ENCODE measurements around the gene NBEA.

NBEA gene

GRCh38 chr13:35225159-35225558, 283.1 kb downstream of the NBEA start:
- peaks cover 14% of the 10 kb centered on the region for H3K4me1 ChIP-seq (ENCODE audit: control insufficient read depth, insufficient read depth, low read length)
- peak overlapping the region; percentile 57 for H3K27ac ChIP-seq (ENCODE audit: low read depth, low read length)
- H3K9me3 ChIP-seq (ENCODE audit: control insufficient read depth, insufficient read depth, low read length), result no peaks in the 10 kb centered on the region
- H3K4me3 ChIP-seq (ENCODE audit: low read depth, low read length), result no peak overlapping the region
- H3K36me3 ChIP-seq (ENCODE audit: control insufficient read depth, insufficient read depth, low read length), result no peaks in the 10 kb centered on the region
- 0 out of 2 replicates have a peak overlapping the region, but pooled peaks have one; percentile 1 for H3K9ac ChIP-seq (ENCODE audit: low read depth, low read length)
- no peaks in the 10 kb centered on the region for H3K27me3 ChIP-seq (ENCODE audit: control insufficient read depth, insufficient read depth, low read length)

GRCh38 chr13:35225582-35225981, 283.5 kb downstream of the NBEA start:
- Histone ChIP-seq H3K4me1 (ENCODE audit: control insufficient read depth, insufficient read depth, low read length) (peaks cover 14% of the 10 kb centered on the region), H3K27me3 (ENCODE audit: control insufficient read depth, insufficient read depth, low read length) (no peaks in the 10 kb centered on the region), H3K9ac (ENCODE audit: low read depth, low read length) (no peak overlapping the region), H3K27ac (ENCODE audit: low read depth, low read length) (peak overlapping the region; percentile 57), H3K36me3 (ENCODE audit: control insufficient read depth, insufficient read depth, low read length) (no peaks in the 10 kb centered on the region), H3K4me3 (ENCODE audit: low read depth, low read length) (no peak overlapping the region), H3K9me3 (ENCODE audit: control insufficient read depth, insufficient read depth, low read length) (no peaks in the 10 kb centered on the region)

- H3K27ac ChIP-seq (ENCODE audit: low read depth, low read length), result no peak overlapping the region
- no peaks in the 10 kb centered on the region for H3K27me3 ChIP-seq (ENCODE audit: control insufficient read depth, insufficient read depth, low read length)
- H3K4me3 ChIP-seq (ENCODE audit: low read depth, low read length), result no peak overlapping the region
- H3K36me3 ChIP-seq (ENCODE audit: control insufficient read depth, insufficient read depth, low read length), result no peaks in the 10 kb centered on the region
- H3K9ac ChIP-seq (ENCODE audit: low read depth, low read length), result no peak overlapping the region
- peaks cover 17% of the 10 kb centered on the region for H3K4me1 ChIP-seq (ENCODE audit: control insufficient read depth, insufficient read depth, low read length)
- H3K9me3 ChIP-seq (ENCODE audit: control insufficient read depth, insufficient read depth, low read length), result no peaks in the 10 kb centered on the region
Measured at GRCh38 chr13:35228536-35228935, 286.5 kb downstream of the NBEA start.

- no peak overlapping the region for H3K27ac ChIP-seq (ENCODE audit: low read depth, low read length)
- no peak overlapping the region for H3K9ac ChIP-seq (ENCODE audit: low read depth, low read length)
- H3K9me3 ChIP-seq (ENCODE audit: control insufficient read depth, insufficient read depth, low read length), result no peaks in the 10 kb centered on the region
- H3K36me3 ChIP-seq (ENCODE audit: control insufficient read depth, insufficient read depth, low read length), result peaks cover 4% of the 10 kb centered on the region; the same call in 1 of the 2 replicates
- no peak overlapping the region for H3K4me3 ChIP-seq (ENCODE audit: low read depth, low read length)
- no peaks in the 10 kb centered on the region for H3K27me3 ChIP-seq (ENCODE audit: control insufficient read depth, insufficient read depth, low read length)
- H3K4me1 ChIP-seq (ENCODE audit: control insufficient read depth, insufficient read depth, low read length), result peaks cover 3% of the 10 kb centered on the region; the same call in 1 of the 2 replicates
Measured at GRCh38 chr13:35231426-35231825, 289.4 kb downstream of the NBEA start.

- peaks cover 4% of the 10 kb centered on the region; the same call in 1 of the 2 replicates for H3K36me3 ChIP-seq (ENCODE audit: control insufficient read depth, insufficient read depth, low read length)
- no peak overlapping the region for H3K27ac ChIP-seq (ENCODE audit: low read depth, low read length)
- no peak overlapping the region for H3K4me3 ChIP-seq (ENCODE audit: low read depth, low read length)
- no peaks in the 10 kb centered on the region for H3K4me1 ChIP-seq (ENCODE audit: control insufficient read depth, insufficient read depth, low read length)
- no peaks in the 10 kb centered on the region for H3K9me3 ChIP-seq (ENCODE audit: control insufficient read depth, insufficient read depth, low read length)
- no peaks in the 10 kb centered on the region for H3K27me3 ChIP-seq (ENCODE audit: control insufficient read depth, insufficient read depth, low read length)
- no peak overlapping the region for H3K9ac ChIP-seq (ENCODE audit: low read depth, low read length)
Measured at GRCh38 chr13:35238274-35238673, 296.2 kb downstream of the NBEA start.

- Histone ChIP-seq H3K27ac (ENCODE audit: low read depth, low read length) (no peak overlapping the region), H3K9me3 (ENCODE audit: control insufficient read depth, insufficient read depth, low read length) (no peaks in the 10 kb centered on the region), H3K27me3 (ENCODE audit: control insufficient read depth, insufficient read depth, low read length) (no peaks in the 10 kb centered on the region), H3K4me1 (ENCODE audit: control insufficient read depth, insufficient read depth, low read length) (no peaks in the 10 kb centered on the region), H3K9ac (ENCODE audit: low read depth, low read length) (no peak overlapping the region), H3K4me3 (ENCODE audit: low read depth, low read length) (no peak overlapping the region), H3K36me3 (ENCODE audit: control insufficient read depth, insufficient read depth, low read length) (no peaks in the 10 kb centered on the region)
Measured at GRCh38 chr13:35252536-35253205, 310.6 kb downstream of the NBEA start.

GRCh38 chr13:35255241-35255640, 313.2 kb downstream of the NBEA start:
- Histone ChIP-seq H3K9ac (ENCODE audit: low read depth, low read length) (no peak overlapping the region), H3K27me3 (ENCODE audit: control insufficient read depth, insufficient read depth, low read length) (no peaks in the 10 kb centered on the region), H3K4me1 (ENCODE audit: control insufficient read depth, insufficient read depth, low read length) (no peaks in the 10 kb centered on the region)

GRCh38 chr13:35256459-35257148, 314.5 kb downstream of the NBEA start:
- Histone ChIP-seq H3K36me3 (ENCODE audit: control insufficient read depth, insufficient read depth, low read length) (no peaks in the 10 kb centered on the region), H3K9me3 (ENCODE audit: control insufficient read depth, insufficient read depth, low read length) (no peaks in the 10 kb centered on the region), H3K9ac (ENCODE audit: low read depth, low read length) (no peak overlapping the region), H3K4me3 (ENCODE audit: low read depth, low read length) (no peak overlapping the region), H3K27ac (ENCODE audit: low read depth, low read length) (no peak overlapping the region), H3K27me3 (ENCODE audit: control insufficient read depth, insufficient read depth, low read length) (no peaks in the 10 kb centered on the region), H3K4me1 (ENCODE audit: control insufficient read depth, insufficient read depth, low read length) (no peaks in the 10 kb centered on the region)

More at GRCh38 chr13:35255241-35255640, 313.2 kb downstream of the NBEA start:
- no peak overlapping the region for H3K4me3 ChIP-seq (ENCODE audit: low read depth, low read length)
- no peaks in the 10 kb centered on the region for H3K36me3 ChIP-seq (ENCODE audit: control insufficient read depth, insufficient read depth, low read length)
- no peak overlapping the region for H3K27ac ChIP-seq (ENCODE audit: low read depth, low read length)
- H3K9me3 ChIP-seq (ENCODE audit: control insufficient read depth, insufficient read depth, low read length), result no peaks in the 10 kb centered on the region

GRCh38 chr13:35260316-35260715, 318.2 kb downstream of the NBEA start:
- H3K27ac ChIP-seq (ENCODE audit: low read depth, low read length), result no peak overlapping the region
- no peaks in the 10 kb centered on the region for H3K4me1 ChIP-seq (ENCODE audit: control insufficient read depth, insufficient read depth, low read length)
- no peak overlapping the region for H3K4me3 ChIP-seq (ENCODE audit: low read depth, low read length)
- 0 out of 2 replicates have a peak, but pooled peaks cover 2% of the 10 kb centered on the region for H3K9me3 ChIP-seq (ENCODE audit: control insufficient read depth, insufficient read depth, low read length)
- no peaks in the 10 kb centered on the region for H3K36me3 ChIP-seq (ENCODE audit: control insufficient read depth, insufficient read depth, low read length)
- H3K9ac ChIP-seq (ENCODE audit: low read depth, low read length), result no peak overlapping the region
- H3K27me3 ChIP-seq (ENCODE audit: control insufficient read depth, insufficient read depth, low read length), result no peaks in the 10 kb centered on the region

GRCh38 chr13:35266412-35266811, 324.3 kb downstream of the NBEA start:
- Histone ChIP-seq H3K27me3 (ENCODE audit: control insufficient read depth, insufficient read depth, low read length) (no peaks in the 10 kb centered on the region), H3K4me1 (ENCODE audit: control insufficient read depth, insufficient read depth, low read length) (no peaks in the 10 kb centered on the region), H3K9ac (ENCODE audit: low read depth, low read length) (no peak overlapping the region), H3K27ac (ENCODE audit: low read depth, low read length) (no peak overlapping the region), H3K9me3 (ENCODE audit: control insufficient read depth, insufficient read depth, low read length) (peaks cover 18% of the 10 kb centered on the region), H3K36me3 (ENCODE audit: control insufficient read depth, insufficient read depth, low read length) (no peaks in the 10 kb centered on the region), H3K4me3 (ENCODE audit: low read depth, low read length) (no peak overlapping the region)

GRCh38 chr13:35278917-35279316, 336.8 kb downstream of the NBEA start:
- no peaks in the 10 kb centered on the region for H3K36me3 ChIP-seq (ENCODE audit: control insufficient read depth, insufficient read depth, low read length)
- no peaks in the 10 kb centered on the region for H3K9me3 ChIP-seq (ENCODE audit: control insufficient read depth, insufficient read depth, low read length)
- no peak overlapping the region for H3K27ac ChIP-seq (ENCODE audit: low read depth, low read length)
- H3K4me3 ChIP-seq (ENCODE audit: low read depth, low read length), result no peak overlapping the region
- H3K27me3 ChIP-seq (ENCODE audit: control insufficient read depth, insufficient read depth, low read length), result no peaks in the 10 kb centered on the region
- no peak overlapping the region for H3K9ac ChIP-seq (ENCODE audit: low read depth, low read length)
- H3K4me1 ChIP-seq (ENCODE audit: control insufficient read depth, insufficient read depth, low read length), result no peaks in the 10 kb centered on the region

All from HUES48 (cell line).